ENCODE data around the gene MRPL44. TPM values are rescaled to one million over a fixed set of nuclear protein-coding genes. Genes with fewer than 3 reads are reported as not detected.

The MRPL44 gene
- polyA plus RNA-seq, 3 donors: 7.5 to 28.4 (median 25.7) TPM

DNA sequence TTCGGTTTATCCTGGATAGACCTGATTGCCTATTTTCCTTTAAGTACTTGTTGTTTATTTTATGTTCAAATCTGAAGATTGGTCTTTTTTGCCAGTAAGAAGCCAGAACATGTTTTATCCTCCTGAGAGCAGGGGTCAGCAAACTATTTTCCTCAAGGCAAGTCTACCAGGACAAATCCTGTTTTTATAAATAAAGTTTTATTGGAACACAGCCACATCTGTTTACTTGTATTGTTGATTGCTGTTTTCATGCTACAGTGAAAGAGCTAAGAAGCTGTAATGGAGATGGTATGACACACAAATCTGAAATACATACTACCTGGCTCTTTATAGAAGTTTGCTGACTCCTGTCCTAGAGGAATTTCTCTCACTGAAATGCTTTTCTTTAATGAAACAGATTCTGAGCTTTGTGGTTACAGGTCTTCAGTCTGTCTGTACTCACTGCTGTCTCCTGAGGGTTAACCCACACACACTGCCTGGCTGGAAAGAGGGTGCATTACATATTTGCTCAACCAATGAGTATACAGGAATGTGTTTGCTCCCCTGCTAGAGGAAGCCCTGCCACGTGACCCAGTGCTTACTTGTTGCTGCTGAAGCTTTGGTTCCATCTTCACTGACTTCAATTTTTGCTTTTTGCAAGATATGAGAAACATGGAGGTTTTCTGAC is 22.6 kb downstream of the MRPL44 start:
- no peak overlapping the region for H3K4me3 Mint-ChIP-seq
- no peak overlapping the region for H3K9ac ChIP-seq (ENCODE audit: insufficient read depth, low read length, poor library complexity, severe bottlenecking)
- no peaks in the 10 kb centered on the region for H3K36me3 ChIP-seq (replicated peaks in 1 of 2; ENCODE audit: control insufficient read depth in 1 of 2, insufficient read depth in 2 of 2, low read length in 2 of 2)
- H4K20me1 ChIP-seq (ENCODE audit: insufficient read depth, low read length): no peaks in the 10 kb centered on the region
- H3K4me1 Mint-ChIP-seq: no peaks in the 10 kb centered on the region
- H3K27me3 Mint-ChIP-seq (ENCODE audit: low read depth in 3 of 3): peaks cover 0 to 2% (median 0%) of the 10 kb centered on the region in 3 donors
- no peaks in the 10 kb centered on the region for H3K4me1 ChIP-seq (ENCODE audit: control insufficient read depth in 1 of 2, insufficient read depth in 2 of 2, low read length in 2 of 2)
- intact Hi-C loops (cut with micrococcal nuclease): no loop called here
- no peaks in the 10 kb centered on the region for H3K79me2 ChIP-seq (ENCODE audit: insufficient read depth, low read length)
- H3K27me3 ChIP-seq (ENCODE audit: control insufficient read depth in 2 of 2, insufficient read depth in 2 of 2, low read length in 2 of 2): no peaks in the 10 kb centered on the region
- no peaks in the 10 kb centered on the region for H3K9me3 Mint-ChIP-seq
- H2AFZ ChIP-seq (ENCODE audit: insufficient read depth, low read depth, low read length, poor library complexity, severe bottlenecking): no peak overlapping the region
- no peak overlapping the region for H3K4me2 ChIP-seq (replicated peaks; ENCODE audit: extremely low read depth, low read length, poor library complexity, severe bottlenecking)
- DNase-seq: no peak
- no peak overlapping the region for H3K27ac Mint-ChIP-seq
- H3K9me3 ChIP-seq (replicated peaks in 1 of 2; ENCODE audit: control insufficient read depth in 1 of 2, insufficient read depth in 1 of 2, low read length in 2 of 2): no peaks in the 10 kb centered on the region
- H3K27ac ChIP-seq (ENCODE audit: low read depth in 1 of 2, low read length in 2 of 2): no peak overlapping the region
- no peak overlapping the region for H3K4me3 ChIP-seq (replicated peaks in 1 of 3; ENCODE audit: low read depth in 2 of 3, low read length in 3 of 3)
- no peaks in the 10 kb centered on the region for H3K36me3 Mint-ChIP-seq
- TF ChIP-seq, protein P1, sequence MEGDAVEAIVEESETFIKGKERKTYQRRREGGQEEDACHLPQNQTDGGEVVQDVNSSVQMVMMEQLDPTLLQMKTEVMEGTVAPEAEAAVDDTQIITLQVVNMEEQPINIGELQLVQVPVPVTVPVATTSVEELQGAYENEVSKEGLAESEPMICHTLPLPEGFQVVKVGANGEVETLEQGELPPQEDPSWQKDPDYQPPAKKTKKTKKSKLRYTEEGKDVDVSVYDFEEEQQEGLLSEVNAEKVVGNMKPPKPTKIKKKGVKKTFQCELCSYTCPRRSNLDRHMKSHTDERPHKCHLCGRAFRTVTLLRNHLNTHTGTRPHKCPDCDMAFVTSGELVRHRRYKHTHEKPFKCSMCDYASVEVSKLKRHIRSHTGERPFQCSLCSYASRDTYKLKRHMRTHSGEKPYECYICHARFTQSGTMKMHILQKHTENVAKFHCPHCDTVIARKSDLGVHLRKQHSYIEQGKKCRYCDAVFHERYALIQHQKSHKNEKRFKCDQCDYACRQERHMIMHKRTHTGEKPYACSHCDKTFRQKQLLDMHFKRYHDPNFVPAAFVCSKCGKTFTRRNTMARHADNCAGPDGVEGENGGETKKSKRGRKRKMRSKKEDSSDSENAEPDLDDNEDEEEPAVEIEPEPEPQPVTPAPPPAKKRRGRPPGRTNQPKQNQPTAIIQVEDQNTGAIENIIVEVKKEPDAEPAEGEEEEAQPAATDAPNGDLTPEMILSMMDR (IDR thresholded peaks at IDR 0.05): no peak
- 100% methylated on average over 1 of the region's 2 CpGs for WGBS (ENCODE audit: insufficient coverage)

DNA sequence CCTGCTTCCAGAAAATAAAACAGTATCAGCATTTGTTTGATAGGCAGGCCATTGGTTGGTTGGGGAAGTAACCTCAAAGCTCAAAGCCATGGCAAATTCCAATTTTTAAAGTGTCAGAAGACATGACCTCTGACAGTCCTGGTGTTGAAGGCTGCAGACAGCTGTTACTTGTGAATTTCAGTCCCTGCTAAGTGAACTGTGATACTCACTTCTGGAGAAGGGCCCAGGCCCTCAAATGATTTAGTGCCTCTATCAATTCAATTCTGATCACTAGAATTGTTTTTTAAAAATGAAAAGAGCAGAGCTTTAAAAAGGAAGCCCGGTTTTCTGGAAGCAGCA is 23.1 kb downstream of the MRPL44 start:
- Mint-ChIP-seq H3K4me3 (no peak overlapping the region), H3K4me1 (no peaks in the 10 kb centered on the region), H3K36me3 (no peaks in the 10 kb centered on the region), H3K27me3 (ENCODE audit: low read depth in 3 of 3) (peaks cover 0 to 2% (median 0%) of the 10 kb centered on the region in 3 donors), H3K27ac (no peak overlapping the region), H3K9me3 (no peaks in the 10 kb centered on the region)
- Histone ChIP-seq H3K9ac (ENCODE audit: insufficient read depth, low read length, poor library complexity, severe bottlenecking) (no peak overlapping the region), H3K27ac (ENCODE audit: low read depth in 1 of 2, low read length in 2 of 2) (no peak overlapping the region), H3K4me2 (replicated peaks; ENCODE audit: extremely low read depth, low read length, poor library complexity, severe bottlenecking) (no peak overlapping the region), H3K79me2 (ENCODE audit: insufficient read depth, low read length) (no peaks in the 10 kb centered on the region), H3K36me3 (replicated peaks in 1 of 2; ENCODE audit: control insufficient read depth in 1 of 2, insufficient read depth in 2 of 2, low read length in 2 of 2) (no peaks in the 10 kb centered on the region), H3K4me1 (ENCODE audit: control insufficient read depth in 1 of 2, insufficient read depth in 2 of 2, low read length in 2 of 2) (no peaks in the 10 kb centered on the region), H3K4me3 (replicated peaks in 1 of 3; ENCODE audit: low read depth in 2 of 3, low read length in 3 of 3) (no peak overlapping the region), H4K20me1 (ENCODE audit: insufficient read depth, low read length) (no peaks in the 10 kb centered on the region), H2AFZ (ENCODE audit: insufficient read depth, low read depth, low read length, poor library complexity, severe bottlenecking) (no peak overlapping the region), H3K9me3 (replicated peaks in 1 of 2; ENCODE audit: control insufficient read depth in 1 of 2, insufficient read depth in 1 of 2, low read length in 2 of 2) (no peaks in the 10 kb centered on the region), H3K27me3 (ENCODE audit: control insufficient read depth in 2 of 2, insufficient read depth in 2 of 2, low read length in 2 of 2) (no peaks in the 10 kb centered on the region)
- intact Hi-C loops (cut with micrococcal nuclease): no loop called here
- DNase-seq: no peak
- TF ChIP-seq, protein P1 (IDR thresholded peaks at IDR 0.05): no peak
- WGBS (ENCODE audit: insufficient coverage): 100% methylated on average over 1 of the region's 1 CpG

All from CD14-positive monocyte (primary cell).